GM12878 (cell line): ENCODE results near the gene NPW. TPM values are rescaled to one million over a fixed set of nuclear protein-coding genes. Genes with fewer than 3 reads are reported as not detected.
A peak's percentile ranks its signal among the peaks of the same experiment; 100 is the strongest.

Experiments
- CHD1 ChIP-seq: IDR thresholded peaks from 2 replicates; pipeline ENCODE4 v1.6.1; 2012; ENCODE audit warnings: low read depth, low read length, improper control_type of control experiment
- CHD2 ChIP-seq: IDR thresholded peaks from 2 replicates; pipeline ENCODE4 v1.6.1; 2011; ENCODE audit warnings: low read depth, low read length, improper control_type of control experiment, borderline replicate concordance
- EP300 ChIP-seq, 2 experiments: fragments of 150-350 bp in 1 of 2; IDR thresholded peaks; 2 replicates each; pipeline ENCODE4 v1.6.1; 2011 to 2012; ENCODE audit warnings: low read depth in 2 of 2, low read length in 2 of 2, borderline replicate concordance in 1 of 2, improper control_type of control experiment in 1 of 2, inconsistent platforms in 1 of 2; ENCODE audit not compliant: control insufficient read depth in 1 of 2
- ETV6 ChIP-seq, 2 experiments: fragments of 450-650 bp in 1 of 2; IDR thresholded peaks in 1 of 2; conservative IDR thresholded peaks in 1 of 2; 2 replicates each; pipeline ENCODE4 v1.6.1; 2014; ENCODE audit warnings: antibody characterized with exemption in 1 of 2, borderline replicate concordance in 1 of 2, low read depth in 1 of 2, mild to moderate bottlenecking in 1 of 2, moderate library complexity in 1 of 2
- GATAD2B ChIP-seq: fragments of 450-650 bp; conservative IDR thresholded peaks from 2 replicates; pipeline ENCODE4 v1.6.1; 2017; ENCODE audit warnings: low read depth, mild to moderate bottlenecking, moderate library complexity
- NBN ChIP-seq: fragments of 450-650 bp; IDR thresholded peaks from 2 replicates; pipeline ENCODE4 v1.6.1; 2016
- NR2F1 ChIP-seq: fragments of 450-650 bp; conservative IDR thresholded peaks from 2 replicates; pipeline ENCODE4 v1.6.1; 2017; ENCODE audit warnings: mild to moderate bottlenecking
- PRDM15 ChIP-seq: fragments of 450-650 bp; formaldehyde crosslinking; IDR thresholded peaks from 2 replicates; pipeline ENCODE4 v1.4.0; 2020; ENCODE audit warnings: mild to moderate bottlenecking, moderate library complexity
- RAD21 ChIP-seq: IDR thresholded peaks from 2 replicates; pipeline ENCODE4 v1.6.1; 2011; ENCODE audit warnings: mild to moderate bottlenecking, low read depth, low read length, moderate library complexity; ENCODE audit not compliant: insufficient read depth
- RUNX3 ChIP-seq: IDR thresholded peaks from 2 replicates; pipeline ENCODE4 v1.6.1; 2012; ENCODE audit warnings: low read length, inconsistent platforms
- SIX5 ChIP-seq: IDR thresholded peaks from 2 replicates; pipeline ENCODE4 v1.6.1; 2011; ENCODE audit warnings: mild to moderate bottlenecking, low read depth, low read length, moderate library complexity; ENCODE audit not compliant: severe bottlenecking
- SP1 ChIP-seq: IDR thresholded peaks from one replicate; pipeline ENCODE4 v1.6.1; 2011; ENCODE audit warnings: low read depth, low read length
- SUZ12 ChIP-seq: fragments of 200-600 bp; sonication (generic); IDR thresholded peaks from one replicate; pipeline ENCODE4 v1.6.1; 2018; ENCODE audit warnings: antibody characterized with exemption, mild to moderate bottlenecking; ENCODE audit not compliant: unreplicated experiment
- ZBTB11 ChIP-seq: fragments of 450-650 bp; formaldehyde crosslinking; IDR thresholded peaks from 2 replicates; pipeline ENCODE4 v1.5.0; 2022; ENCODE audit warnings: mild to moderate bottlenecking, missing genetic modification characterization
- ZBTB4 ChIP-seq: fragments of 450-650 bp; formaldehyde crosslinking; IDR thresholded peaks from 2 replicates; pipeline ENCODE4 v1.4.0; 2022; ENCODE audit warnings: mild to moderate bottlenecking, moderate library complexity
- ZNF24 ChIP-seq: fragments of 450-650 bp; IDR thresholded peaks from 2 replicates; pipeline ENCODE4 v1.6.1; 2017; ENCODE audit warnings: antibody characterized with exemption, mild to moderate bottlenecking
- ZNF274 ChIP-seq: IDR thresholded peaks from one replicate; pipeline ENCODE4 v1.8.0; 2011; ENCODE audit not compliant: insufficient read length, insufficient read depth
- polyA plus RNA-seq, 11 experiments: library from polyadenylated mRNA; depleted of rRNA in 4 of 11; unstranded in 6 of 11; stranded (reverse) in 5 of 11; fragments of >200 nt; fragmentation: Nextera tagmentation in 4 of 11; fragmentation: Illumina TruSeq in 1 of 11; extraction: Ambion mirVana in 4 of 11; extraction: Trizol in 1 of 11; gene quantifications; 1 replicate in 1 of 11; 2 replicates in 10 of 11; pipeline versions ENCODE4 v1.2.1 to v1.2.3, GENCODE V29; 2011 to 2016; ENCODE audit warnings: inconsistent platforms in 2 of 11, missing spikeins in 2 of 11, low read depth in 1 of 11
- total RNA-seq, 4 experiments: library from RNA; depleted of rRNA in 3 of 4; stranded (reverse); fragments of >200 nt in 3 of 4; fragmentation: Illumina TruSeq in 1 of 4; extraction: Trizol in 1 of 4; gene quantifications; 2 replicates each; pipeline versions ENCODE4 v1.2.1 to v1.2.3, GENCODE V29; 2013 to 2021

Gene NPW
- total and polyA plus RNA-seq, 10 of the 15 experiments (the other 5 are each of a cell fraction or from before 2014, with no cell fraction given), result 0.23 to 2.5 (median 0.98) TPM; not detected in 4

- no peak for TF ChIP-seq ZBTB4 (CRISPR knock-in tag)
- peak; percentile 99 for TF ChIP-seq NBN
- peak; percentile 89 for TF ChIP-seq SP1
- peak; percentile 93 for TF ChIP-seq CHD2
- TF ChIP-seq SUZ12, result no peak
- TF ChIP-seq ZBTB11 (CRISPR knock-in tag), result peak; percentile 29; the same call in 1 of the 2 replicates
- peak; percentile 61; the same call in 1 of the 2 replicates for TF ChIP-seq GATAD2B
- TF ChIP-seq CHD1, result 0 out of 2 replicates have a peak, but pooled peaks have one; percentile 73
- TF ChIP-seq ZNF274, result no peak
- TF ChIP-seq ZNF24, result peak; percentile 39; the same call in 1 of the 2 replicates
- no peak for TF ChIP-seq RAD21
- peak; percentile 93 for TF ChIP-seq RUNX3
- peak; percentile 92 for TF ChIP-seq SIX5
- TF ChIP-seq ETV6 (conservative IDR thresholded peaks at IDR 0.05 in 1 of 2, IDR thresholded peaks at IDR 0.05 in 1 of 2; ENCODE audit: borderline replicate concordance in 1 of 2, low read depth in 1 of 2), result peak in 1 of 2 experiments; percentile 79; a peak in 1 of 4 replicates
- peak; percentile 64; the same call in 1 of the 2 replicates for TF ChIP-seq NR2F1
- peak in 1 of 2 experiments; percentile 49; a peak in 1 of 4 replicates for TF ChIP-seq EP300 (IDR thresholded peaks at IDR 0.05; ENCODE audit: borderline replicate concordance in 1 of 2, control insufficient read depth in 1 of 2, low read depth in 2 of 2, low read length in 2 of 2)
- TF ChIP-seq PRDM15 (CRISPR knock-in tag), result no peak
Observed at GRCh38 chr16:1971796-1972489, 47.6 kb upstream of the NPW start, which contains the start of gene TBL3 (continued).
